Suprapubic skin (tissue), 4 donors: ENCODE results near the gene OAF.

ENCODE experiments used
- CTCF ChIP-seq, 2 donors: fragments of 200-600 bp in 1 of 2; fragments of 450-650 bp in 1 of 2; sonication (generic) in 1 of 2; IDR thresholded peaks; one replicate each; pipeline ENCODE4 v1.5.1; 2016 to 2019; ENCODE audit warnings: antibody characterized with exemption in 2 of 2, mild to moderate bottlenecking in 1 of 2, moderate library complexity in 1 of 2
- EP300 ChIP-seq: sonication (generic); formaldehyde crosslinking; IDR thresholded peaks from one replicate; pipeline ENCODE4 v1.6.1; 2017; ENCODE audit warnings: antibody characterized with exemption
- POLR2AphosphoS5 ChIP-seq, 3 donors: sonication (generic); formaldehyde crosslinking; IDR thresholded peaks; one replicate each; pipeline ENCODE4 v1.6.1; 2017; ENCODE audit warnings: antibody characterized with exemption in 3 of 3

DNA sequence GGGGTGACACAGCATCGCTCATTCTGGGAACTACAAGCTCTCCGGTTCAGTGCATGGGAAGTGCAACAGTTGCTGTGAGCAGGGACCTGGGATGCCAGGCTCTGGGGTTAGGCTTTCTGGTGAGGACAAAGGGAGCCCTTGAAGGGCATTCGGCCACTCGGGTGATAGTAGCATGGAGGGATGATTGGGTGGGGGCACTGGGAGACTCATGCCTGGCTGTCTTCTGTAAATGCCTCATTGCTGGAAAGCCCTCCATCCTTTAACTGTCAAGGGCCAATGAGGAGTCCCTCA lies 9.9 kb downstream of the OAF start:
- no peak for TF ChIP-seq CTCF (IDR thresholded peaks at IDR 0.05)
- no peak for TF ChIP-seq EP300
- TF ChIP-seq POLR2AphosphoS5 (IDR thresholded peaks at IDR 0.05), result no peak
